WTC11 (cell line): ENCODE data around the gene BMP8A. TPM values are rescaled to one million over a fixed set of nuclear protein-coding genes. Genes with fewer than 3 reads are reported as not detected.

Source experiments
- ATAC-seq: fragments of 200-7000 bp; cut with Tn5 transposase; 2 replicates; pipeline ENCODE4 v1.10.0; 2021; ENCODE audit warnings: mild to moderate bottlenecking, moderate library complexity
- CTCF ChIA-PET: fragments of 300-600 bp; sonication (Branson Sonifier 250); formaldehyde crosslinking; loops from one replicate; lab custom pipeline; 2021; ENCODE audit warnings: antibody characterized with exemption; lab: Charles Lee
- POLR2A ChIA-PET: fragments of 350-600 bp; sonication (Branson Sonifier 250); formaldehyde crosslinking; loops from one replicate; lab custom pipeline; 2021; ENCODE audit warnings: antibody characterized with exemption; lab: Charles Lee
- DNase-seq: peaks from one replicate; pipeline ENCODE4 v3.0.0; 2021; ENCODE audit warnings: low spot score
- H3K27ac Mint-ChIP-seq: 2 replicates; pipeline ENCODE4 v1.8.0; 2021; ENCODE audit warnings: mixed read lengths
- H3K27me3 Mint-ChIP-seq: 2 replicates; pipeline ENCODE4 v1.8.0; 2021; ENCODE audit warnings: low read depth, mild to moderate bottlenecking, moderate library complexity, mixed read lengths
- H3K36me3 Mint-ChIP-seq: 2 replicates; pipeline ENCODE4 v1.8.0; 2021; ENCODE audit warnings: mixed read lengths
- H3K4me1 Mint-ChIP-seq: 2 replicates; pipeline ENCODE4 v1.8.0; 2022; ENCODE audit warnings: mixed read lengths
- H3K4me3 Mint-ChIP-seq: 2 replicates; pipeline ENCODE4 v1.8.0; 2021; ENCODE audit warnings: mild to moderate bottlenecking, moderate library complexity, mixed read lengths
- H3K9me3 Mint-ChIP-seq: 2 replicates; pipeline ENCODE4 v1.8.0; 2021; ENCODE audit warnings: mixed read lengths
- CREB1 ChIP-seq: sonication (generic); formaldehyde crosslinking; IDR thresholded peaks from 2 replicates; pipeline ENCODE4 v1.8.0; 2023; ENCODE audit warnings: mild to moderate bottlenecking, missing genetic modification reagents
- CREM ChIP-seq: sonication (generic); formaldehyde crosslinking; IDR thresholded peaks from 2 replicates; pipeline ENCODE4 v1.8.1; 2022; ENCODE audit warnings: mild to moderate bottlenecking, missing genetic modification reagents, moderate library complexity
- FOXJ3 ChIP-seq: sonication (generic); formaldehyde crosslinking; IDR thresholded peaks from 2 replicates; pipeline ENCODE4 v1.9.0; 2021; ENCODE audit warnings: missing genetic modification reagents, mild to moderate bottlenecking, borderline replicate concordance
- FOXP1 ChIP-seq: sonication (generic); formaldehyde crosslinking; IDR thresholded peaks from 2 replicates; pipeline ENCODE4 v1.8.0; 2022; ENCODE audit warnings: missing genetic modification reagents, mild to moderate bottlenecking, moderate library complexity, borderline replicate concordance
- JUN ChIP-seq: sonication (generic); formaldehyde crosslinking; IDR thresholded peaks from 2 replicates; pipeline ENCODE4 v1.8.0; 2023; ENCODE audit warnings: mild to moderate bottlenecking, missing genetic modification reagents
- NR3C1 ChIP-seq: sonication (generic); formaldehyde crosslinking; conservative IDR thresholded peaks from 2 replicates; pipeline ENCODE4 v1.8.1; 2023; ENCODE audit warnings: low read depth, mild to moderate bottlenecking, missing genetic modification reagents
- SMAD3 ChIP-seq: sonication (generic); formaldehyde crosslinking; IDR thresholded peaks from 2 replicates; pipeline ENCODE4 v1.8.0; 2022; ENCODE audit warnings: missing genetic modification reagents, mild to moderate bottlenecking, borderline replicate concordance
- ZNF138 ChIP-seq: sonication (generic); formaldehyde crosslinking; conservative IDR thresholded peaks from 2 replicates; pipeline ENCODE4 v1.8.1; 2022; ENCODE audit warnings: mild to moderate bottlenecking, moderate library complexity, missing genetic modification reagents
- total RNA-seq: library from RNA; stranded (reverse); gene quantifications from 3 replicates; pipeline ENCODE4 v1.2.3, GENCODE V29; 2021
- TF ChIP-seq, protein P1 (sequence below): sonication (generic); formaldehyde crosslinking; IDR thresholded peaks from 2 replicates; pipeline ENCODE4 v1.8.0; 2022; ENCODE audit warnings: missing genetic modification reagents
- TF ChIP-seq, protein P2 (sequence below): sonication (generic); formaldehyde crosslinking; IDR thresholded peaks from 2 replicates; pipeline ENCODE4 v1.8.1; 2022; ENCODE audit warnings: mild to moderate bottlenecking, moderate library complexity, missing genetic modification reagents
- TF ChIP-seq, protein P3 (sequence below): fragments of 250-450 bp; sonication (Bioruptor Pico); IDR thresholded peaks from 2 replicates; pipeline ENCODE4 v1.9.0; 2021; ENCODE audit warnings: mild to moderate bottlenecking, borderline replicate concordance
- TF ChIP-seq, protein P4 (sequence below): sonication (generic); formaldehyde crosslinking; IDR thresholded peaks from 2 replicates; pipeline ENCODE4 v1.8.1; 2023; ENCODE audit warnings: mild to moderate bottlenecking, missing genetic modification reagents, moderate library complexity
- TF ChIP-seq, protein P5 (sequence below): sonication (generic); formaldehyde crosslinking; IDR thresholded peaks from 2 replicates; pipeline ENCODE4 v1.8.0; 2022; ENCODE audit warnings: mild to moderate bottlenecking, missing genetic modification reagents

The BMP8A gene
- total RNA-seq, 1 experiment from 2014 or later = 0.94 TPM

DNA sequence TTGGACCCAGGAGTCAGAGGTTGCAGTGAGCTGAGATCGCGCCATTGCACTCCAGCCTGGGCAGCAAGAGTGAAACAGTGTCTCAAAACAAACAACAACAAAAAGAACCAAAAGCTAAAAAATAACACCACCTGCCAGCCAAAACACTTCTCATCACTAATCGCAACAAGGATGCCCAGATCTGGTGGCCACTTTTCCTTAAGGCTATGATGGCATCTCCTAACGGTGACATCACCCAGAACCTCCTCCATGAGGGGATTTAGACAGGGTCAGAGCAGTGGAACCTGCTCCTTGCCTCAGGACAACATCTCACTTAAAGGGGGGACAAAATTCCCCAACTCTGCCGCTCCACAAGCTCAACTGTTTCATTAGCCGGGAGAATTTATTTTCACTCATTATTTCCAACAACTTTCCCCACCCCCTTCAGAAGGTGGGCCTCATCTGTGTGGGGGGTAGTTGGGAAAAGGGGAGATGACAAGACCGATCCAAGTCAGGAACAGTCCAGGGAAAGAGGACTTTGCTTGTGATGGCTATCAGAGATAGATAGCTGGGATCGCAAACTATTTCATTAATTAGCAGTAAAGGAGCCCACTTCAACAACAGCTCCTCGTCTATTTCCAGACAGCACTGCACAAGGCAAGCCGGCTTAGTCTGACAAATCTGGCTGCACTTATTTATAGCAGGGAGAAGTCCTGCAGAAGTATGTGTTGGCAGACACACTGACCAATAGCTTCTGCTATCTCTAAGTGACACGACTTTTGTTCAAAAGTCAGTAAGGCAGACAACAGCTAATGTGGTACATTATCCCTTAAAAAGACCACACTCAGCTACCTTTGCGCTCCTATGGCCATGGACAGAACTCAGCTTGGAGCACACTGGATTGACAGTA is 82.5 kb downstream of the BMP8A start (continued):
- TF ChIP-seq, protein P1, sequence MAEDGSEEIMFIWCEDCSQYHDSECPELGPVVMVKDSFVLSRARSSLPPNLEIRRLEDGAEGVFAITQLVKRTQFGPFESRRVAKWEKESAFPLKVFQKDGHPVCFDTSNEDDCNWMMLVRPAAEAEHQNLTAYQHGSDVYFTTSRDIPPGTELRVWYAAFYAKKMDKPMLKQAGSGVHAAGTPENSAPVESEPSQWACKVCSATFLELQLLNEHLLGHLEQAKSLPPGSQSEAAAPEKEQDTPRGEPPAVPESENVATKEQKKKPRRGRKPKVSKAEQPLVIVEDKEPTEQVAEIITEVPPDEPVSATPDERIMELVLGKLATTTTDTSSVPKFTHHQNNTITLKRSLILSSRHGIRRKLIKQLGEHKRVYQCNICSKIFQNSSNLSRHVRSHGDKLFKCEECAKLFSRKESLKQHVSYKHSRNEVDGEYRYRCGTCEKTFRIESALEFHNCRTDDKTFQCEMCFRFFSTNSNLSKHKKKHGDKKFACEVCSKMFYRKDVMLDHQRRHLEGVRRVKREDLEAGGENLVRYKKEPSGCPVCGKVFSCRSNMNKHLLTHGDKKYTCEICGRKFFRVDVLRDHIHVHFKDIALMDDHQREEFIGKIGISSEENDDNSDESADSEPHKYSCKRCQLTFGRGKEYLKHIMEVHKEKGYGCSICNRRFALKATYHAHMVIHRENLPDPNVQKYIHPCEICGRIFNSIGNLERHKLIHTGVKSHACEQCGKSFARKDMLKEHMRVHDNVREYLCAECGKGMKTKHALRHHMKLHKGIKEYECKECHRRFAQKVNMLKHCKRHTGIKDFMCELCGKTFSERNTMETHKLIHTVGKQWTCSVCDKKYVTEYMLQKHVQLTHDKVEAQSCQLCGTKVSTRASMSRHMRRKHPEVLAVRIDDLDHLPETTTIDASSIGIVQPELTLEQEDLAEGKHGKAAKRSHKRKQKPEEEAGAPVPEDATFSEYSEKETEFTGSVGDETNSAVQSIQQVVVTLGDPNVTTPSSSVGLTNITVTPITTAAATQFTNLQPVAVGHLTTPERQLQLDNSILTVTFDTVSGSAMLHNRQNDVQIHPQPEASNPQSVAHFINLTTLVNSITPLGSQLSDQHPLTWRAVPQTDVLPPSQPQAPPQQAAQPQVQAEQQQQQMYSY (CRISPR knock-in tag) = no peak
- no peak for TF ChIP-seq FOXJ3 (CRISPR knock-in tag)
- TF ChIP-seq NR3C1 = no peak
- TF ChIP-seq, all 79 proteins: peak for 0

DNA sequence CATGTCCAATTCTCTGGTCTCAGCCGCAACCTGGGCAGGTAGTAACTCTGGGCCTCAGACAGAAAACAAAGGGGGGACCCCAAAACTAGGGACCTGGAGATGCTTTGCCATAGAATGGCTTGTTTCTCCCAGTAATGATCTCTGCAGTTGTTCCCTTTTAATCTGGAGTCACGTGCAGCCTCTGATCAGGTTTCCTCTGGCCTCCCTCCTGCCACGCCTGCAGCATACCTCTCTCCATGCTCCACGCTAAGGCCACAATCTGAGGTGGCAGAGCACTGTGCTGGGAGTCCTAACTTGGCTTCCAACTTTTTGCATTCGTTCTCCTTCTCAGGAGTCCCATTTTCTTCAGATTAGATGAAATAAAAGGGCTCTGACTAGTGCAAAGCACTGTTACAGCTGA is 83.2 kb downstream of the BMP8A start:
- H3K4me1 Mint-ChIP-seq = peaks cover 27% of the 10 kb centered on the region
- peak overlapping the region; percentile 85 for H3K4me3 Mint-ChIP-seq
- no peaks in the 10 kb centered on the region for H3K27me3 Mint-ChIP-seq
- ATAC-seq (peak; percentile 10; the same call in 1 of the 2 replicates), DNase-seq (no peak)
- peak overlapping the region; percentile 44; the same call in 1 of the 2 replicates for H3K27ac Mint-ChIP-seq
- TF ChIP-seq, protein P2, sequence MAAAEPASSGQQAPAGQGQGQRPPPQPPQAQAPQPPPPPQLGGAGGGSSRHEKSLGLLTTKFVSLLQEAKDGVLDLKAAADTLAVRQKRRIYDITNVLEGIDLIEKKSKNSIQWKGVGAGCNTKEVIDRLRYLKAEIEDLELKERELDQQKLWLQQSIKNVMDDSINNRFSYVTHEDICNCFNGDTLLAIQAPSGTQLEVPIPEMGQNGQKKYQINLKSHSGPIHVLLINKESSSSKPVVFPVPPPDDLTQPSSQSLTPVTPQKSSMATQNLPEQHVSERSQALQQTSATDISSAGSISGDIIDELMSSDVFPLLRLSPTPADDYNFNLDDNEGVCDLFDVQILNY = no peak
- TF ChIP-seq ZNF138 (CRISPR knock-in tag) (no peak), SMAD3 (CRISPR knock-in tag) (no peak), FOXP1 (CRISPR knock-in tag) (no peak), CREM (CRISPR knock-in tag) (no peak), JUN (CRISPR knock-in tag) (no peak), CREB1 (CRISPR knock-in tag) (no peak)
- TF ChIP-seq, protein P3, sequence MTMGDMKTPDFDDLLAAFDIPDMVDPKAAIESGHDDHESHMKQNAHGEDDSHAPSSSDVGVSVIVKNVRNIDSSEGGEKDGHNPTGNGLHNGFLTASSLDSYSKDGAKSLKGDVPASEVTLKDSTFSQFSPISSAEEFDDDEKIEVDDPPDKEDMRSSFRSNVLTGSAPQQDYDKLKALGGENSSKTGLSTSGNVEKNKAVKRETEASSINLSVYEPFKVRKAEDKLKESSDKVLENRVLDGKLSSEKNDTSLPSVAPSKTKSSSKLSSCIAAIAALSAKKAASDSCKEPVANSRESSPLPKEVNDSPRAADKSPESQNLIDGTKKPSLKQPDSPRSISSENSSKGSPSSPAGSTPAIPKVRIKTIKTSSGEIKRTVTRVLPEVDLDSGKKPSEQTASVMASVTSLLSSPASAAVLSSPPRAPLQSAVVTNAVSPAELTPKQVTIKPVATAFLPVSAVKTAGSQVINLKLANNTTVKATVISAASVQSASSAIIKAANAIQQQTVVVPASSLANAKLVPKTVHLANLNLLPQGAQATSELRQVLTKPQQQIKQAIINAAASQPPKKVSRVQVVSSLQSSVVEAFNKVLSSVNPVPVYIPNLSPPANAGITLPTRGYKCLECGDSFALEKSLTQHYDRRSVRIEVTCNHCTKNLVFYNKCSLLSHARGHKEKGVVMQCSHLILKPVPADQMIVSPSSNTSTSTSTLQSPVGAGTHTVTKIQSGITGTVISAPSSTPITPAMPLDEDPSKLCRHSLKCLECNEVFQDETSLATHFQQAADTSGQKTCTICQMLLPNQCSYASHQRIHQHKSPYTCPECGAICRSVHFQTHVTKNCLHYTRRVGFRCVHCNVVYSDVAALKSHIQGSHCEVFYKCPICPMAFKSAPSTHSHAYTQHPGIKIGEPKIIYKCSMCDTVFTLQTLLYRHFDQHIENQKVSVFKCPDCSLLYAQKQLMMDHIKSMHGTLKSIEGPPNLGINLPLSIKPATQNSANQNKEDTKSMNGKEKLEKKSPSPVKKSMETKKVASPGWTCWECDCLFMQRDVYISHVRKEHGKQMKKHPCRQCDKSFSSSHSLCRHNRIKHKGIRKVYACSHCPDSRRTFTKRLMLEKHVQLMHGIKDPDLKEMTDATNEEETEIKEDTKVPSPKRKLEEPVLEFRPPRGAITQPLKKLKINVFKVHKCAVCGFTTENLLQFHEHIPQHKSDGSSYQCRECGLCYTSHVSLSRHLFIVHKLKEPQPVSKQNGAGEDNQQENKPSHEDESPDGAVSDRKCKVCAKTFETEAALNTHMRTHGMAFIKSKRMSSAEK (CRISPR knock-in tag) = no peak
- TF ChIP-seq, protein P4, sequence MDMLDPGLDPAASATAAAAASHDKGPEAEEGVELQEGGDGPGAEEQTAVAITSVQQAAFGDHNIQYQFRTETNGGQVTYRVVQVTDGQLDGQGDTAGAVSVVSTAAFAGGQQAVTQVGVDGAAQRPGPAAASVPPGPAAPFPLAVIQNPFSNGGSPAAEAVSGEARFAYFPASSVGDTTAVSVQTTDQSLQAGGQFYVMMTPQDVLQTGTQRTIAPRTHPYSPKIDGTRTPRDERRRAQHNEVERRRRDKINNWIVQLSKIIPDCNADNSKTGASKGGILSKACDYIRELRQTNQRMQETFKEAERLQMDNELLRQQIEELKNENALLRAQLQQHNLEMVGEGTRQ (CRISPR knock-in tag) = peak; percentile 67
- TF ChIP-seq, protein P5, sequence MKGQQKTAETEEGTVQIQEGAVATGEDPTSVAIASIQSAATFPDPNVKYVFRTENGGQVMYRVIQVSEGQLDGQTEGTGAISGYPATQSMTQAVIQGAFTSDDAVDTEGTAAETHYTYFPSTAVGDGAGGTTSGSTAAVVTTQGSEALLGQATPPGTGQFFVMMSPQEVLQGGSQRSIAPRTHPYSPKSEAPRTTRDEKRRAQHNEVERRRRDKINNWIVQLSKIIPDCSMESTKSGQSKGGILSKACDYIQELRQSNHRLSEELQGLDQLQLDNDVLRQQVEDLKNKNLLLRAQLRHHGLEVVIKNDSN = peak; percentile 68; the same call in 1 of the 2 replicates
- CTCF ChIA-PET = interaction anchor here (1.0 to 2.1 kb wide), 4 partner anchors 32 to 127 kb away, joined by 3 to 9 read pairs (median 6); no protein-coding TSS in a partner anchor
- POLR2A ChIA-PET = interaction anchor here (0.7 to 1.5 kb wide), 2 partner anchors 72 to 73 kb away, joined by 3 read pairs; no protein-coding TSS in a partner anchor
- peaks cover 56% of the 10 kb centered on the region for H3K36me3 Mint-ChIP-seq
- no peaks in the 10 kb centered on the region for H3K9me3 Mint-ChIP-seq

Other genes with a start within 250 kb of the BMP8A start
- 269 to 293 TPM (median 271 TPM) in 3 replicates for gene PABPC4, start 85.2 kb downstream of the BMP8A start, total RNA-seq
- 2.3 to 3.6 TPM (median 3.2 TPM) in 3 replicates for gene HEYL, start 148.0 kb downstream of the BMP8A start, total RNA-seq
- gene NT5C1A, start 180.5 kb downstream of the BMP8A start, total RNA-seq = not detected in 3 replicates
- gene HPCAL4, start 199.8 kb downstream of the BMP8A start, total RNA-seq = 0.50 to 0.80 TPM (median 0.60 TPM) in 3 replicates
- 42.5 to 50.7 TPM (median 48.9 TPM) in 3 replicates for gene PPIE, start 247.2 kb downstream of the BMP8A start, total RNA-seq